Psoas muscle (tissue), 8 donors: ENCODE measurements around the gene SSBP3. TPM values are rescaled to one million over a fixed set of nuclear protein-coding genes. Genes with fewer than 3 reads are reported as not detected.
A peak's percentile ranks its signal among the peaks of the same experiment; 100 is the strongest.
"Not testable (repeated sequence)": the region's sequence is repeated elsewhere in the genome, so short reads cannot be mapped to it uniquely, and the experiment has no call there.

Source experiments
- ATAC-seq, 4 donors: fragments of 200-7000 bp; cut with Tn5 transposase; one replicate each; pipeline ENCODE4 v1.9.1; 2020; ENCODE audit warnings: moderate library complexity in 3 of 4, mild to moderate bottlenecking in 2 of 4
- DNase-seq, 2 donors: peaks; one replicate each; pipeline ENCODE4 v3.0.0-alpha.2; 2020
- H3K27ac ChIP-seq: fragments of 200-600 bp; one replicate; pipeline ENCODE4 v1.8.0; 2022
- H3K27me3 ChIP-seq, 3 donors: fragments of 200-600 bp in 1 of 3; one replicate each; pipeline versions ENCODE4 v1.6.1 to v1.8.0; 2013 to 2022; ENCODE audit warnings: low read length in 2 of 3, mild to moderate bottlenecking in 2 of 3, moderate library complexity in 1 of 3; ENCODE audit not compliant: insufficient read depth in 3 of 3
- H3K36me3 ChIP-seq, 2 donors: fragments of 200-600 bp in 1 of 2; one replicate each; pipeline versions ENCODE4 v1.6.1 to v1.8.0; 2013 to 2022; ENCODE audit warnings: low read depth in 1 of 2, mild to moderate bottlenecking in 1 of 2, moderate library complexity in 1 of 2; ENCODE audit not compliant: insufficient read depth in 1 of 2
- H3K4me1 ChIP-seq: fragments of 200-600 bp; one replicate; pipeline ENCODE4 v1.8.0; 2022
- H3K4me3 ChIP-seq: fragments of 200-600 bp; one replicate; pipeline ENCODE4 v1.8.0; 2022; ENCODE audit warnings: mild to moderate bottlenecking
- H3K9me3 ChIP-seq: fragments of 200-600 bp; one replicate; pipeline ENCODE4 v1.8.0; 2022
- CTCF ChIP-seq: fragments of 200-600 bp; IDR thresholded peaks from one replicate; pipeline ENCODE4 v1.8.0; 2022; ENCODE audit warnings: antibody characterized with exemption
- WGBS, 3 donors: extraction: QIAGEN DNeasy Blood & Tissue Kit; methylation state at CpG; one replicate each; pipeline versions ENCODE4 v1.1.6 to v1.1.7; 2013; 5-methylcytosine and 5-hydroxymethylcytosine counted together
- intact Hi-C, 2 donors: fragments of 100-400 bp; cut with DNase I; formaldehyde crosslinking; loops; one replicate each; pipeline versions ENCODE4 v1.11.0 to v1.14.2; 2022
- polyA plus RNA-seq, 3 donors: library from polyadenylated mRNA; stranded (reverse); fragments of 200-250 nt; gene quantifications; one replicate each; pipeline ENCODE4 v1.2.3, GENCODE V29; 2013
- total RNA-seq, 4 donors: library from RNA; stranded (reverse); fragmentation: NEBNext Ultra II Directional in 2 of 4; extraction: Animal tissue kit (Norgen Biotek cat#: 25700) in 2 of 4; gene quantifications; one replicate each; pipeline versions ENCODE4 v1.2.1 to v1.2.4, GENCODE V29; 2021 to 2023
- donor health status: healthy with polysubstance abuse.
- donor health status: DM: no; HTN: no; CAD: no; lungs with moderate emphysema.
- donor health status: Bipolar disorder and iron deficiency.
- donor health status: healthy.
- donor health status: DM: yes; HTN: yes; CAD: no.
- donor health status: DM: no; HTN: no; CAD: no.
- donor health status: DM: no; HTN: no; CAD: no.
- donor health status: DM: yes; HTN: yes; CAD: no.

Gene SSBP3
- total and polyA plus RNA-seq, 7 donors: 7.9 to 24.2 (median 21.6) TPM

GRCh38 chr1:54237586-54237985 is 168.6 kb downstream of the SSBP3 start:
- DNase-seq: no peak
- intact Hi-C loops: no loop called here
- WGBS, 3 donors: 80 to 82% (median 81%) methylated on average over 10 of the region's 10 CpGs
- Histone ChIP-seq H3K9me3 (no peaks in the 10 kb centered on the region), H3K27me3 (no peaks in the 10 kb centered on the region), H3K4me1 (no peaks in the 10 kb centered on the region), H3K4me3 (no peak overlapping the region), H3K27ac (no peak overlapping the region), H3K36me3 (peaks cover 0 to 56% of the 10 kb centered on the region in 2 donors)
- no peak for ATAC-seq
- TF ChIP-seq CTCF: no peak

DNA sequence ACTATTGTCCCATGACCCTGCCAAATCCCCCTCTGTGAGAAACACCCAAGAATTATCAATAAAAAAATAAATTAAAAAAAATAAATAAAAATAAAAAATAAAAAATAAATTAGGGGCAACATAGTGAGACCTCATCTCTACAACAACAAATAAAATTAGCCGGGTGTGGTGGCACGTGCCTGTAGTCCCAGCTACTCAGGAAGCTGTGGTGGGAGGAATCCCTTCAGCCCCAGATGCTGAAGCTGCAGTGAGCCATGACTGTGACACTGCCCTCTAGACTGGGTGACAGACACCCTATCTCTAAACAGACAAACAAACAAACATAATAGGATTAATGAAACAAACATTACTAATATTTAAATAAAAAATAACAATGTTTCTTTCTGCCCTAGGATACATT is 171.9 kb downstream of the SSBP3 start:
- intact Hi-C loops: no loop called here
- H3K36me3 ChIP-seq: peaks cover 0 to 37% of the 10 kb centered on the region in 2 donors
- no peaks in the 10 kb centered on the region for H3K27me3 ChIP-seq
- no peak for TF ChIP-seq CTCF
- no peak overlapping the region for H3K27ac ChIP-seq
- H3K4me3 ChIP-seq: no peak overlapping the region
- ATAC-seq (no peak), DNase-seq (no peak)
- 92 to 94% (median 92%) methylated on average over 2 of the region's 2 CpGs for WGBS, 3 donors
- H3K4me1 ChIP-seq: no peaks in the 10 kb centered on the region
- H3K9me3 ChIP-seq: no peaks in the 10 kb centered on the region

GRCh38 chr1:54233196-54233595 is 173.0 kb downstream of the SSBP3 start:
- H3K4me3 ChIP-seq, ATAC-seq, H3K27me3 ChIP-seq, DNase-seq, H3K9me3 ChIP-seq, H3K4me1 ChIP-seq, H3K27ac ChIP-seq, intact Hi-C loops: not testable (repeated sequence)
- WGBS, 3 donors: 96 to 98% (median 96%) methylated on average over 10 to 32 of the region's 33 CpGs
- H3K36me3 ChIP-seq: peaks cover 0 to 29% of the 10 kb centered on the region in 2 donors

GRCh38 chr1:54230507-54231339 is 175.5 kb downstream of the SSBP3 start:
- no peak overlapping the region for H3K4me3 ChIP-seq
- H3K27ac ChIP-seq: no peak overlapping the region
- intact Hi-C loops: no loop called here
- peaks cover 0 to 15% of the 10 kb centered on the region in 2 donors for H3K36me3 ChIP-seq
- no peaks in the 10 kb centered on the region for H3K4me1 ChIP-seq
- no peaks in the 10 kb centered on the region for H3K27me3 ChIP-seq
- 72 to 84% (median 75%) methylated on average over 15 of the region's 15 CpGs for WGBS, 3 donors
- TF ChIP-seq CTCF: no peak
- H3K9me3 ChIP-seq: no peaks in the 10 kb centered on the region
- DNase-seq (no peak), ATAC-seq (peak in 1 of 4 donors; percentile 27)

DNA sequence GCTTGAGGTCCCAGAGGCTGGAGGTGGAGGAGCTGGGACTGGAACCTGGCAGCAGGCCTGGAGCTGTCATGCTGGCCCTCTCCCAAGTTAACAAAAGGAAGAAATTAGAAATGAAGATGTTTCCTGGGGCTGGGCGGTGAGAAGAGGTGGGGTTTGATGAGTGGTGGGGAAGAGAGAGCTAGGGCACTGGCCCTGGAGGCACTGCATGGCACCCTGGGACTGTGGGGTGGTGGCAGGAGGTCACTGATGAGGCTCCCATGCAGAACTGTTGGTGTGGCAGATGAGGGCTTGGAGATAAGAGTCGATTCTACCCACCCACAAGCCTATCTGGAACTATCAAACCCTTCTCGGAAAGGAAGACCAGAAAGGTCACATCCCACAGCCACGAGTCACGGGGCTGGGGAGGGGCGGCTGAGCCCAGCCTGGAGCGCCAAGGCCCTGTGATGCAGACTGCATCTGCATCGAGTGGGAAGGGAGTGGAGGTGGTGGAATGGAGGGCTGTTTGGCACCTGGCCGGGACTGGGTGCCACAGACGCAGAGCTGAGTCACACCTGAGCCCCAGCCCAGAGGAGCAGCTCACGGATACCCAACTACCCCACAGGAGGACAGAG is 176.8 kb downstream of the SSBP3 start:
- peak in 1 of 2 donors; percentile 41 for DNase-seq
- intact Hi-C loops: no loop called here
- no peaks in the 10 kb centered on the region for H3K27me3 ChIP-seq
- H3K4me1 ChIP-seq: no peaks in the 10 kb centered on the region
- H3K27ac ChIP-seq: no peak overlapping the region
- H3K4me3 ChIP-seq: no peak overlapping the region
- TF ChIP-seq CTCF: no peak
- H3K9me3 ChIP-seq: no peaks in the 10 kb centered on the region
- ATAC-seq: peak; percentile 35 to 50 (median 42)
- 48 to 52% (median 52%) methylated on average over 11 of the region's 11 CpGs for WGBS, 3 donors
- H3K36me3 ChIP-seq: peaks cover 0 to 20% of the 10 kb centered on the region in 2 donors
